Endothelial cell of umbilical vein (primary cell): ENCODE results near the gene UBAC1. TPM values are rescaled to one million over a fixed set of nuclear protein-coding genes. Genes with fewer than 3 reads are reported as not detected.

Source experiments
- BruUV-seq: library from RNA; stranded (reverse); fragments of 400-500 nt; replicated peaks from 2 replicates; lab custom pipeline; 2021; lab: Mats Ljungman, UMichigan
- CTCF ChIA-PET: fragments of 300-600, 350-600 bp; sonication (Branson Sonifier 250); formaldehyde crosslinking; loops from one replicate; lab custom pipeline; 2021; ENCODE audit warnings: antibody characterized with exemption, inconsistent platforms; lab: Charles Lee
- POLR2A ChIA-PET: fragments of 300-600, 350-600 bp; sonication (Branson Sonifier 250); formaldehyde crosslinking; loops from one replicate; lab custom pipeline; 2021; ENCODE audit warnings: antibody characterized with exemption, inconsistent platforms; lab: Charles Lee
- DNase-seq: peaks from one replicate; pipeline ENCODE4 v3.0.0-alpha.2; 2011; ENCODE audit warnings: low read depth, low spot score
- FAIRE-seq: peaks from 2 replicates; lab custom pipeline; 2011; peaks lifted over from hg19 to GRCh38; lab: Jason Lieb, UNC
- H2AFZ ChIP-seq: 2 replicates; pipeline ENCODE4 v1.6.0; 2012; ENCODE audit warnings: low read depth, low read length, control low read depth, inconsistent platforms
- H3K27ac ChIP-seq: 2 replicates; pipeline ENCODE4 v1.5.1; 2011; ENCODE audit warnings: low read depth, mild to moderate bottlenecking, control low read depth, low read length, moderate library complexity; ENCODE audit not compliant: insufficient read depth
- H3K27me3 ChIP-seq, 2 experiments: 2 replicates each; pipeline versions ENCODE4 v1.6.0 to v1.6.1; 2011; ENCODE audit warnings: low read length in 2 of 2, mixed read lengths in 1 of 2; ENCODE audit not compliant: control insufficient read depth in 2 of 2, insufficient read depth in 2 of 2
- H3K36me3 ChIP-seq, 2 experiments: 2 replicates in 1 of 2; 3 replicates in 1 of 2; pipeline ENCODE4 v1.5.1; 2011; ENCODE audit warnings: low read length in 2 of 2, mild to moderate bottlenecking in 1 of 2, moderate library complexity in 1 of 2; ENCODE audit not compliant: control insufficient read depth in 2 of 2, insufficient read depth in 2 of 2; ENCODE audit errors: extremely low read depth in 1 of 2
- H3K4me1 ChIP-seq: 3 replicates; pipeline ENCODE4 v1.5.1; 2011; ENCODE audit warnings: mild to moderate bottlenecking, low read length; ENCODE audit not compliant: control insufficient read depth, insufficient read depth; ENCODE audit errors: extremely low read depth
- H3K4me2 ChIP-seq: 2 replicates; pipeline ENCODE4 v1.6.1; 2011; ENCODE audit warnings: low read length, control low read depth, mixed read lengths; ENCODE audit not compliant: insufficient read depth
- H3K4me3 ChIP-seq, 3 experiments: fragments of 200-600 bp in 1 of 3; sonication (generic), shearing (Covaris generic) in 1 of 3; replicated peaks in 1 of 3; 2 replicates each; pipeline ENCODE4 v1.5.1; 2011 to 2016; ENCODE audit warnings: control low read depth in 3 of 3, low read length in 3 of 3, mild to moderate bottlenecking in 2 of 3, inconsistent platforms in 1 of 3, low read depth in 1 of 3, moderate library complexity in 1 of 3; ENCODE audit not compliant: insufficient read depth in 1 of 3
- H3K79me2 ChIP-seq: 2 replicates; pipeline ENCODE4 v1.6.0; 2012; ENCODE audit warnings: low read length, inconsistent platforms; ENCODE audit not compliant: control insufficient read depth, insufficient read depth
- H3K9ac ChIP-seq: replicated peaks from 2 replicates; pipeline ENCODE3; 2011; ENCODE audit warnings: low read length, control low read depth; ENCODE audit not compliant: insufficient read depth; ENCODE audit errors: extremely low read depth
- H3K9me1 ChIP-seq: replicated peaks from 3 replicates; pipeline ENCODE4 v1.6.0; 2011; ENCODE audit warnings: mild to moderate bottlenecking, low read length; ENCODE audit not compliant: control insufficient read depth, insufficient read depth; ENCODE audit errors: extremely low read depth
- H3K9me3 ChIP-seq: replicated peaks from 2 replicates; pipeline ENCODE4 v1.5.1; 2012; ENCODE audit warnings: low read length, inconsistent platforms; ENCODE audit not compliant: control insufficient read depth, insufficient read depth
- H4K20me1 ChIP-seq: replicated peaks from 2 replicates; pipeline ENCODE3; 2011; ENCODE audit warnings: mild to moderate bottlenecking, low read length; ENCODE audit not compliant: control insufficient read depth, insufficient read depth; ENCODE audit errors: extremely low read depth
- CTCF ChIP-seq, 2 donors: IDR thresholded peaks; 1 replicate in 1 of 2; 2 replicates in 1 of 2; pipeline ENCODE4 v1.5.1; 2011; ENCODE audit warnings: low read length in 2 of 2, mild to moderate bottlenecking in 2 of 2, moderate library complexity in 2 of 2, control low read depth in 1 of 2, inconsistent platforms in 1 of 2, low read depth in 1 of 2; ENCODE audit not compliant: insufficient read depth in 1 of 2; ENCODE audit errors: extremely low read depth in 1 of 2
- EZH2 ChIP-seq: IDR thresholded peaks from 2 replicates; pipeline ENCODE4 v1.6.1; 2012; ENCODE audit warnings: borderline replicate concordance, low read depth, mild to moderate bottlenecking, moderate library complexity, low read length, inconsistent platforms; ENCODE audit not compliant: severe bottlenecking
- FOS ChIP-seq: IDR thresholded peaks from 2 replicates; pipeline ENCODE4 v1.6.1; 2011; ENCODE audit warnings: mild to moderate bottlenecking, low read length, moderate library complexity, borderline replicate concordance; ENCODE audit not compliant: insufficient read depth
- MAX ChIP-seq: IDR thresholded peaks from 2 replicates; pipeline ENCODE4 v1.6.1; 2011; ENCODE audit not compliant: insufficient read depth, insufficient read length
- POLR2A ChIP-seq: IDR thresholded peaks from 2 replicates; pipeline ENCODE4 v1.6.1; 2012; ENCODE audit warnings: low read depth, mild to moderate bottlenecking, control low read depth, low read length
- dilution Hi-C: fragments of 300-500 bp; cut with MboI; formaldehyde crosslinking; loops from one replicate; pipeline ENCODE4 v1.15.0; 2019; ENCODE audit warnings: low sequenced_read_pairs; ENCODE audit not compliant: extremely low pct_ligation_motif_present
- intact Hi-C: fragments of 100-400 bp; cut with micrococcal nuclease; formaldehyde crosslinking; loops from one replicate; pipeline ENCODE4 v1.10.0; 2022
- polyA plus RNA-seq, 4 experiments: library from polyadenylated mRNA; depleted of rRNA in 3 of 4; stranded (reverse) in 3 of 4; unstranded in 1 of 4; fragments of >200 nt; gene quantifications; 2 replicates each; pipeline versions ENCODE4 v1.2.1 to v1.2.3, GENCODE V29; 2011 to 2012; ENCODE audit warnings: missing spikeins in 1 of 4
- total RNA-seq: library from RNA; stranded (reverse); gene quantifications from 2 replicates; pipeline ENCODE4 v1.2.3, GENCODE V29; 2021

The UBAC1 gene
- total and polyA plus RNA-seq, 2 donors (not counting 3 experiments of a cell fraction or from before 2014, with no cell fraction given), result 39.5 to 56.7 TPM

GRCh38 chr9:135887021-135887507 lies 74.1 kb downstream of the UBAC1 start:
- Histone ChIP-seq H3K36me3 (peaks cover 0 to 1% of the 10 kb centered on the region in 2 experiments), H3K9me3 (no peaks in the 10 kb centered on the region), H2AFZ (no peak overlapping the region), H3K27ac (no peak overlapping the region), H3K4me1 (peaks cover 8% of the 10 kb centered on the region), H3K79me2 (peaks cover 100% of the 10 kb centered on the region), H4K20me1 (no peaks in the 10 kb centered on the region), H3K9ac (no peak overlapping the region), H3K4me3 (no peak overlapping the region), H3K27me3 (no peaks in the 10 kb centered on the region), H3K4me2 (no peak overlapping the region), H3K9me1 (no peaks in the 10 kb centered on the region)
- dilution Hi-C loops, result no loop called here
- ChIA-PET CTCF (no interaction called here), POLR2A (no interaction called here)
- intact Hi-C loops, result no loop called here
- FAIRE-seq (no peak), DNase-seq (no peak)
- no peak for TF ChIP-seq CTCF (IDR thresholded peaks at IDR 0.05; ENCODE audit: extremely low read depth in 1 of 2, insufficient read depth in 1 of 2, low read depth in 1 of 2, low read length in 2 of 2)
- no peak for TF ChIP-seq EZH2
- TF ChIP-seq FOS, result no peak
- TF ChIP-seq MAX, result no peak
- TF ChIP-seq POLR2A, result no peak
- no TSS peak for BruUV-seq
